DLD1 (cell line): ENCODE measurements around the gene TJP2.

Source experiments
- in situ Hi-C: cut with HindIII; loops from 2 replicates; pipeline ENCODE4 v1.10.0; 2017; ENCODE audit warnings: low sequenced_read_pairs

Gene TJP2

GRCh38 chr9:69173891-69174615 lies at the start of gene TJP2:
Gene TJP2 (plus strand): TSS chr9:69174277. CDS start chr9:69174373, 96 bp downstream.
- in situ Hi-C loops, result no loop called here

GRCh38 chr9:69130456-69131441 lies 43.3 kb upstream of the TJP2 start:
- in situ Hi-C loops, result no loop called here

DNA sequence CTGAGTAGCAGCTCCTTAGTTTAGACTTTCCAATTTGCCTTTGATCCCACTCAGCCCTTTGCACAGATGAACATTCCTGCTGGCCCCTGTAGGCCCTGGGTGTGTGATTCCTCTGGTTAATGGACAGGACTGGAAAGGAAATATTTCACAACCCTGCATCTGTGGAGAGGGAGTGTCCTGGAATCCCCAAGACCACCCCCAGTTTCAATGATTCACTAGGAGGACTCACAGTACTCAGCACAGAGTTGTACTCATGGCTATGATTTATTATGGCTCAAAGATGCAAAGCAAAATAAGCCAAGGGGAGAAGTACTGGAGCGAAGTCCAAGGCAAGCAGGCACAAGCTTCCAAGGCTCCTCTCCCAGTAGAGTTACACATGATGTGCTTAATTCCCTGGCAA lies 42.4 kb upstream of the TJP2 start:
- in situ Hi-C loops, result no loop called here

GRCh38 chr9:69132361-69132760 lies 41.7 kb upstream of the TJP2 start:
- in situ Hi-C loops, result no loop called here

DNA sequence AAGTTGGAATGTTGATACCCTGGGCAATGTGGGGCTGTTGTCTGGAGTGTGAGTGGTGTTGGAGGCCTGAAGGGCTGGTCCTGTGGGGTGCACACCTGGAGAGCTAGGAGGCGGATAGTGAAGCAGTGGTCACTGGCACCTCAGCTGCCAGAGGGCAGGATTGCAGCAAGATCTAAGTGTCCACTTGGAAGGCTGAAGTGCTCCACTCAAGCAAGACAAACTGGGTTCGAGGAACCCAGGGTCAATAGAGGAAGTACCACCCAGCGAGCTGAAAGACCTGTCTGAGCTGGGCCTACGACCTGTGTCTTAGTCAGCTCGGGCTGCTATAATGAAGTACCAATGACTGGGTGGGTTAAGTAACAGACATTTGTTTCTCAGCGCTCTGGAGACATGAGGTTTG lies 39.7 kb upstream of the TJP2 start:
- in situ Hi-C loops, result no loop called here

GRCh38 chr9:69136185-69136584 lies 37.9 kb upstream of the TJP2 start:
- in situ Hi-C loops, result no loop called here

DNA sequence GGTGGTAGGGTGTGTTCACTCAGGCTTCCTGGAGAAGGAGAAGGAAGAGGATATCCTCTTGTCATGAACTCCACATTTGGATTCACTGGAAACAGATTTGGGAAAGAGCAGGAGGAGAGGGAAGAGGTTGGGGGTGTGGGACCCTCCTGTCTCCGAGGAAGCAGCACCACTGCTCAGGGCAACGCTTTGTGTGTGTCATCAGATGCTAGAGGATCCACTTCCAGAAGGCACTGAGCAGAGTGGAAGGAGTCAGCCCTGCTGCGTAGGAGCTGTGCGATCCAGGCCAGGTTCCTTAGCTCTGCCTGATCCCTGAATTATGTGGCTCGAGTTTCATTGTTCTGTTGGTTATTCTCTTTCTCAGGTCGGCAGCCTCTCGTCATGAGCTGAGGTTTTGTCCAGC lies 37.3 kb upstream of the TJP2 start:
- in situ Hi-C loops, result no loop called here

- in situ Hi-C loops, result no loop called here
These were observed 36.8 kb upstream of the TJP2 start for GRCh38 chr9:69137311-69137710.

DNA sequence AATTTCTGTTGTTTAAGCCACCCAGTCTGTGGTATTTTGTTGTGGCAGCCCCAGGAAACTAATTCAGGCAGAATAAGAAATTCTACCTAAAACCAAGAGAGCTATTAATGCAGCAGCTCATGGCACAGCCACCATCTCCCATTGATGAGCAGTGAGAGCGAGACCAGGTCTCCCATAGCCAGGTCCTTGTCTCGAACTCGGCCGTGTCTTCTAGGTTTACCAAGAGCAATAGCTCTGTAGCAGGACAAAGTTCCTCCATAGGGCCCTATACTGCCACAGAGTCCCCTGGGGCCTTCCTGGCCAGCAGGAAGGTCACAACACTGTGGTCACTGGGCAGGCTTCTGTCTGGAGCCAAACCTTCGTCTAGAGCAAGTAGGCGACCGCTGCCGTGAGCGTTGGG lies 34.5 kb upstream of the TJP2 start:
- in situ Hi-C loops, result no loop called here

DNA sequence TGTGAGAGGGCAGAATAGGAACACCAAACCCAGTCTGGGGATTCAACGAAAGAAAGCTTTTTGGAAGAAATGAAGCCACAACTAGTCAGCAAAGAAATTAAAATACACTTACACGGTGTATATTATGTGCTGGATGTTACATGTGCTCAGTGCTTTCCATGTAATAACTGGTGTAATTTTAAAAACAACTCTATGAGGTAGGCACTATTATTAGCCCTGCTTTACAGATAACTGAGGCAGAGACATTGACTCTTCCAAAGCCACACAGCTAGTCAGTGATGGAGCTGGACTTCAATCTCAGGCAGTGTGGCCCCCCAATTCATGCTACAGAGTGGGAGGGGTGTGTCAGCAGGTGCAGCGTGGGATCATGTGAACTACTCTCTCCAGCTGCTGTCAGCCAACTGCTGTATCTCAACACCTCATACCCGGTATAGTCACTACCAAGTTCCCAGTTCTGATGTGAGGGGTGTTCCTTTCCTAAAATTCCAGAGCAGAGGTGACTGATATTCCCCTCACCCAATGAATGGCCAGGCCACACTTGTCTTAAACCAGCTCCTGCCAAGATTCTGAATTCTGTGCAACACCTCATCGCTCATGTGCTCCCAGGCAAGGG lies 33.8 kb upstream of the TJP2 start:
- in situ Hi-C loops, result no loop called here

DNA sequence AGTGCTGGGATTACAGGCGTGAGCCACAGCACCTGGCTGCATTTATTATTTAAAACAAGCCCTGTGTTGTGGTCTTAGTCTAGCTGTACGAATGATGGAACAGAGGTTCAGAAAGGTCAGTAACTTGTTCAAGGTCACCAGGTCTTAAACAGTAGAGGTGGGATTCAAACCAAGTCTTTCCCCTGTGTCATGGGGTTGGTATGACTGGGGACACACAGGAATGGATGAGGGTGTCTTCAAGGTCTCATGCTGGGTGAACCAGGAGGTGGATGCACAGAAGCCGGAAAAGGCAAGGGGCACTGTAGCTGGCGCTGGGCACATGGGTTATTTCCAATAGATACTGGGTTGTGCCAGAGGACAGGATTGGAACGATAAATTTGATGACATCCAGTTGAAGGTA lies 32.2 kb upstream of the TJP2 start:
- in situ Hi-C loops, result no loop called here

DNA sequence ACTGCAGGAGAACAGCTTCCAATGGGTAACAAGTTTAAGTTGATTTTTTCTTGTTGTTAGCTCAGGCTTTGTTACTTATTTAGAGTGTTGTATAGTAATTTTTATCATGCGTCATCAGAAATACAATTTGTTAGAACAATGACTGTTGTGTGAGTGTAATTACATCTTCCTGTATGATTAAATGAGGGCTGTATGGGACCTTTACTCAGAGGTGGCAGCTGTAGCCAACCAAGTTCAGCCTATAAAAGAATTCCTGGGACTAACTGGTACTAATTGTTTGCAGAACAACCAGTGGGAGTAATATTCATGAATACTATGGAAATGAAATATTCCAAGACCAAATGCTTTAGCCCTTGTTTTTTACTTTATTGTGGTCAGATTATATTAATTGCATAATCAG lies 30.8 kb upstream of the TJP2 start:
- in situ Hi-C loops, result no loop called here

DNA sequence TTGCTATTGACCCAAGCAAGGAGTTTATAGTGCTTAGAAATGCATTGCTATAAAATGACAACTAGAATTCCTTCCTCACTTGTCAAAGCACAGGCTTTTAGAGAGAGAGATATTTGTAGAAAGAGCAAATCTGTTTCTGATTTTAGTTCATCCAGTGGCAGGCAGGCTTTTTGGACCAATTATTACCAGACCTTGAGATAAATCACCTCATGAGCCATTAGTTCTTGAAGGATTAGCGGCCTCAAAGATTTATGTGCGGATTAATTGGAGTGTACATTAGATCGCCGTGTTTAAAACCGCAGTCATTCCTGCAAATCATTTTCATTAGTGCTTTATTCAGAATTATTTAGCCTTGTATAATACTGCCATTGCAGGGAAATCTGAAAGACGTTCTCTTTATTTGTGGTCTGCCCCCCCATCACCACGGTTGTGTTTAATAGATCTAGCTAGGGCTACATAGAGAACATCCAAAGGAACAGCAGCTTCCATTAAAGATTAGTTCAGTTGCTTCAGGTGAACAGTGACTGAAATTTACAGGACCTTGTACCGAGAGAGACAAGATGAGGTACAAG lies 28.8 kb upstream of the TJP2 start:
- in situ Hi-C loops, result no loop called here

- in situ Hi-C loops, result no loop called here
These were observed 26.8 kb upstream of the TJP2 start for GRCh38 chr9:69147041-69147834.

- in situ Hi-C loops, result no loop called here
These were observed 24.7 kb upstream of the TJP2 start for GRCh38 chr9:69149321-69149807.

DNA sequence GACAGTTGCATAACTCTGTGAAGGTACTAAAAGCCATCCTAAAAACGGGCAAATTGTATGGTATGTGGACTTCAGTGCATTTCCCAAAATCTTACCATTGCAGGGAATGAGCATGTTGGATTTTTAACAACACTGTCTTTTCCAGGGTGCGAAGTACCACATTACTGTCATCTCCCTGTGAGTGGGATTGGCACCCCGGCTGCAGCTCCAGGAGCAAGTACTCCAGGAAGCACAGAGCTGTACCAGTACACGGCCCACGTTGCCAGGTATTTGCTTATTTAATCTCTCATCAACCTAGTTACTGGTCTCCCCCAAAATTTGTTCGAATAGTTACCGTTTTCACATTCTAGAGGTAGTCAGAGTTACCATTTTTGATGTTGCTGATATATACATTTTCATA lies 22.6 kb upstream of the TJP2 start:
- in situ Hi-C loops, result loop anchor here (10.0 kb wide), 1 partner anchor 67 kb away; no protein-coding TSS in a partner anchor

GRCh38 chr9:69153707-69154521 lies 20.2 kb upstream of the TJP2 start:
- in situ Hi-C loops, result loop anchor here (10.0 kb wide), 1 partner anchor 69 kb away; no protein-coding TSS in a partner anchor

GRCh38 chr9:69155341-69156030 lies 18.6 kb upstream of the TJP2 start:
- in situ Hi-C loops, result loop anchor here (10.0 kb wide), 1 partner anchor 71 kb away; no protein-coding TSS in a partner anchor
